Peyer's patch (tissue), 4 donors: ENCODE data around the gene CARNS1. TPM values are rescaled to one million over a fixed set of nuclear protein-coding genes. Genes with fewer than 3 reads are reported as not detected.

Experiments used
- DNase-seq, 3 donors: peaks; one replicate each; pipeline ENCODE4 v3.0.0-alpha.2; 2017 to 2019
- H3K27ac ChIP-seq, 4 donors: fragments of 200-600 bp; sonication (generic); one replicate each; pipeline ENCODE4 v1.5.1; 2016 to 2019
- H3K27me3 ChIP-seq, 2 donors: fragments of 200-600 bp; sonication (generic); one replicate each; pipeline ENCODE4 v1.5.1; 2019
- H3K36me3 ChIP-seq, 3 donors: fragments of 200-600 bp; sonication (generic); one replicate each; pipeline ENCODE4 v1.5.1; 2016 to 2019
- H3K4me1 ChIP-seq, 4 donors: fragments of 200-600 bp; sonication (generic); one replicate each; pipeline ENCODE4 v1.5.1; 2016 to 2019
- H3K4me3 ChIP-seq, 4 donors: fragments of 200-600 bp; sonication (generic); 1 replicate in 3 of 4; 2 replicates in 1 of 4; pipeline ENCODE4 v1.5.1; 2016 to 2019; ENCODE audit warnings: mild to moderate bottlenecking in 1 of 4
- H3K9me3 ChIP-seq, 4 donors: fragments of 200-600 bp; sonication (generic); one replicate each; pipeline ENCODE4 v1.5.1; 2016 to 2019; ENCODE audit warnings: mild to moderate bottlenecking in 1 of 4
- POLR2A ChIP-seq, 2 donors: fragments of 450-650 bp; IDR thresholded peaks; one replicate each; pipeline ENCODE4 v1.5.1; 2017; ENCODE audit warnings: antibody characterized with exemption in 2 of 2, mild to moderate bottlenecking in 2 of 2, moderate library complexity in 2 of 2
- total RNA-seq, 4 donors: library from RNA; depleted of rRNA; stranded (reverse); fragments of >200 nt; gene quantifications; one replicate each; pipeline ENCODE4 v1.1.0, GENCODE V29; 2016
- TF ChIP-seq, protein P1 (sequence below), 6 experiments: fragments of 450-650 bp in 4 of 6; fragments of 200-600 bp in 2 of 6; sonication (generic) in 1 of 6; IDR thresholded peaks; one replicate each; pipeline ENCODE4 v1.5.1; 2017 to 2019; ENCODE audit warnings: antibody characterized with exemption in 6 of 6, mild to moderate bottlenecking in 3 of 6, moderate library complexity in 1 of 6

Gene CARNS1
- total RNA-seq, 4 donors from 2014 or later = 0.54 to 1.2 (median 0.83) TPM; not detected in 1

DNA sequence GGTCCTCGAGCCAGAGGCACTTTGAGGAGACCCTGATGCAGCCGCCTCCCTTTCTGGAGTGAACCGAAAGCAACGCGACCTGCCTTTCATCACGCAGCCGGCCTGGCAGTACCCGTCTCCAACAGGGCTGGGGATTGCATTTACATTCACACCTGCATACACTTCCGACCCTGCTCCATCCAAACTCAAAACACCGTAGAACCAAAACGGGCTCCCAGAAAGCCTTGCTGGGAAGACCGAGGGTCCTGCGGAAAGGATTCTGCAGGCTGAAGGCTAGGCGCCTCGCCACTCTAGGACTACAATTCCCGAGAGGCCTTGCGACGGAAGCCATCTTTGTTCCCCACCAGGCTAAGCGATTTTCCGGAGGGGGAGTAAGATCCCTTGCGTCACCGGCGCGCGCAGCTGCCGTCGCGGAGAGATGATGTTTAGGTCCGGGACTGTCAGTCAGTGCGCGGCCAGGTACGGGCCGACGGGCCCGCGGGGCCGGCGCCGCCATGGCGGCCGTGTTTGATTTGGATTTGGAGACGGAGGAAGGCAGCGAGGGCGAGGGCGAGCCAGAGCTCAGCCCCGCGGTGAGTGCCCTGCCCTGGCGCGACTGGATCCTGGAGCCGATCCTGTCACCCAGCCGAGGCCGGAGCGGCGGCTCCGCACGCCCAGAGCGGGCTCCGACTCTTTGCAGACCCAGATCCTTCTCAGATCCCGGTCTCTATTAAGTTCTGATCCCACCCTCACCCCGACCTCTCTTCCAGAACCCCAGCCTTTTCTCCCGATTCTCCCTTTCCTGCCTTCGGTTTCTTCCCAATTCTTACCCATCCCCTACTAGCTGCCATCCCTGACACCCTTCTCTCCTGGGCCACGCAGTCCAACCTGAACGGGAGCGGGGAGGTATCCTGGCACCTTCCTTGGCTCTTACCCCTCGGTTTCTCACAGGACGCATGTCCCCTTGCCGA, 12.8 kb downstream of the CARNS1 start, which contains the start of gene RPS6KB2:
TSS of gene RPS6KB2 (plus strand) at position 443 of the 950 bp plus-strand sequence. CDS start at position 495, 52 bp downstream.
- peak within 1 kb of the TSS; percentile 90 to 97 (median 95) for H3K27ac ChIP-seq
- no peaks in the 10 kb centered on the region for H3K27me3 ChIP-seq
- DNase-seq = peak; percentile 99 to 100 (median 100)
- no peaks in the 10 kb centered on the region for H3K9me3 ChIP-seq
- peaks cover 0 to 26% (median 0%) of the 10 kb centered on the region in 3 donors for H3K36me3 ChIP-seq
- TF ChIP-seq, protein P1, sequence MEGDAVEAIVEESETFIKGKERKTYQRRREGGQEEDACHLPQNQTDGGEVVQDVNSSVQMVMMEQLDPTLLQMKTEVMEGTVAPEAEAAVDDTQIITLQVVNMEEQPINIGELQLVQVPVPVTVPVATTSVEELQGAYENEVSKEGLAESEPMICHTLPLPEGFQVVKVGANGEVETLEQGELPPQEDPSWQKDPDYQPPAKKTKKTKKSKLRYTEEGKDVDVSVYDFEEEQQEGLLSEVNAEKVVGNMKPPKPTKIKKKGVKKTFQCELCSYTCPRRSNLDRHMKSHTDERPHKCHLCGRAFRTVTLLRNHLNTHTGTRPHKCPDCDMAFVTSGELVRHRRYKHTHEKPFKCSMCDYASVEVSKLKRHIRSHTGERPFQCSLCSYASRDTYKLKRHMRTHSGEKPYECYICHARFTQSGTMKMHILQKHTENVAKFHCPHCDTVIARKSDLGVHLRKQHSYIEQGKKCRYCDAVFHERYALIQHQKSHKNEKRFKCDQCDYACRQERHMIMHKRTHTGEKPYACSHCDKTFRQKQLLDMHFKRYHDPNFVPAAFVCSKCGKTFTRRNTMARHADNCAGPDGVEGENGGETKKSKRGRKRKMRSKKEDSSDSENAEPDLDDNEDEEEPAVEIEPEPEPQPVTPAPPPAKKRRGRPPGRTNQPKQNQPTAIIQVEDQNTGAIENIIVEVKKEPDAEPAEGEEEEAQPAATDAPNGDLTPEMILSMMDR (IDR thresholded peaks at IDR 0.05) = peak in 1 of 6 experiments; percentile 3
- TF ChIP-seq POLR2A (IDR thresholded peaks at IDR 0.05) = peak; percentile 96
- H3K4me1 ChIP-seq = peaks cover 0 to 18% (median 12%) of the 10 kb centered on the region in 4 donors
- peak within 1 kb of the TSS; percentile 83 to 96 (median 93) for H3K4me3 ChIP-seq

DNA sequence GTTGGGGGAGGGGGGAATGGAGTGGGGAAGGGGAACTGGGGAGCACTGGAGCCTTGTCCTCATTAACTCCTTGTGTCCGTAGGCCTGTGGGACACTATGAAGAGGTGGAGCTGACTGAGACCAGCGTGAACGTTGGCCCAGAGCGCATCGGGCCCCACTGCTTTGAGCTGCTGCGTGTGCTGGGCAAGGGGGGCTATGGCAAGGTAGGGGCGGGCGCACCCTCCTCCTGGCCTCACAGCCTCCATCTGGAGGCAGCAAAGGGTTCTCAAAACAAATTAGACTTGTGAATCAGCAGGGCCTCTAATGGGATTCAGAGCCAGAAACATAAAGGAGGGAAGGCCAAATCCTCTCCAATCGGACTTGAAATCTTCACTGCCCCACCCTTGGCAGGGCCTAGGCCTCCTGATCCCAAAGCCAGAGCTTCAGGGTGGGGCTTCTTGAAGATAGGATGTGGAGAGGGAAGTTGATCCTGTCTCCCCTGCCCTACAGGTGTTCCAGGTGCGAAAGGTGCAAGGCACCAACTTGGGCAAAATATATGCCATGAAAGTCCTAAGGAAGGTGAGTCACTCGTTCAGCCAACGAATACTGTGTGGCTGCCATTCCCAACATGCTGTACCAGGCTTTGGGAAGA, 13.7 kb downstream of the CARNS1 start:
- H3K4me1 ChIP-seq = peaks cover 0 to 27% (median 14%) of the 10 kb centered on the region in 4 donors
- H3K9me3 ChIP-seq = no peaks in the 10 kb centered on the region
- DNase-seq = no peak
- peak overlapping the region; percentile 90 to 97 (median 95) for H3K27ac ChIP-seq
- no peak for TF ChIP-seq POLR2A (IDR thresholded peaks at IDR 0.05)
- TF ChIP-seq, protein P1 (IDR thresholded peaks at IDR 0.05) = no peak
- H3K27me3 ChIP-seq = no peaks in the 10 kb centered on the region
- peaks cover 0 to 34% (median 0%) of the 10 kb centered on the region in 3 donors for H3K36me3 ChIP-seq
- H3K4me3 ChIP-seq = peak overlapping the region; percentile 83 to 96 (median 93)

DNA sequence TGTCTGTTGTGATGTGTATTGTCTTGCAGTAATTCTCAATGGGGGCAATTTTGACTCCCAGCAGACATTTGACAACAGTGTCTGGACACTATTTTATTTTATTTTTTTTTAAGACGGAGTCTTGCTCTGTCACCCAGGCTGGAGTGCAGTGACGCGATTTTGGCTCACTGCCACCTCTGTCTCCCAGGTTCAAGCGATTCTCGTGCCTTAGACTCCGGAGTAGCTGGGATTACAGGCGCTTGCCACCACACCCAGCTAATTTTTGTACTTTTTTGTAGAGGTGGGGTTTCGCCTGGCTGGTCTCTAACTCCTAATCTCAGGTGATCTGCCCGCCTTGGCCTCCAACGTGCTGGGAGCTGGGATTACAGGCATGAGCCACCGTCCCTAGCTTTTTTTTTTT, 14.2 kb downstream of the CARNS1 start:
- H3K36me3 ChIP-seq = peaks cover 0 to 40% (median 0%) of the 10 kb centered on the region in 3 donors
- no peak overlapping the region for H3K27ac ChIP-seq

DNA sequence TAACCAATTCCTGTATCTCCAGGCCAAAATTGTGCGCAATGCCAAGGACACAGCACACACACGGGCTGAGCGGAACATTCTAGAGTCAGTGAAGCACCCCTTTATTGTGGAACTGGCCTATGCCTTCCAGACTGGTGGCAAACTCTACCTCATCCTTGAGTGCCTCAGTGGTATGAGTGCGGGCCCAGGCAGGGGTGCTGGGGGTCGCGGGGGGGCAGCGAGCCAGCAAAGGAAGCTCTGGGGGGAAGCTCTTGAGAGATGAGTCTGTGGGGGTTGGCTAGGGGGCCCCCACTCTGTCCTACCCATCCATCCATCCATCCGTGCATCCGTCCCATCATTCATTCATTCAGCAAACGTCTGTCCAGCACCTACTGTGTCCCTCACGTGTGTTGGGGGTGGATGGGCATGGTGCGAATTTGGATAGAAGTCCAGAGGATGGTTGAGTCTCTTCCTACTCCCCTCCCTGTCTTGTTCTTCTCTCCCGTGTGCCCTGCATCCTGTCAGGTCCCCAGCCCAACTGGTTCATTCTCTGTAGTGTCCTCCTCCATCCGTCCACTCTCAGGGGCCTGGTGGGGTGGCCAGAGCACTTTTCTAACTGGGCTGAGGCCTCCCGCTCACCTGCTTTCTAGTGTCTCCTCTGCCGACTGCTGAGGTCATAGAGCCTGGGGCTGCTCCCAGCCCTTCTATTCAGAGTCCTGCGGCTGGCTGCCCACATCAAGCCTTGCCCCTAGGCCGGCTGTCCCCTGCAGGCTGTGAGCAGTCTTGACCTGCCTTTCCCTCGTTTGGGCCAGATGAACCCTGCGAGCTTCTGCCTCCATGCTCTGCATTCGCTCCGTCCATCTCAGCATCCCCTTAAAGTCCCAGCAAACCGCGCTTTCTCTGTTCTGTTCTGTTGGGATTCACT, 16.1 kb downstream of the CARNS1 start:
- H3K36me3 ChIP-seq = peaks cover 0 to 56% (median 0%) of the 10 kb centered on the region in 3 donors
- H3K4me1 ChIP-seq = peaks cover 0 to 47% (median 21%) of the 10 kb centered on the region in 4 donors
- H3K4me3 ChIP-seq = no peak overlapping the region
- no peak for TF ChIP-seq POLR2A (IDR thresholded peaks at IDR 0.05)
- TF ChIP-seq, protein P1 (IDR thresholded peaks at IDR 0.05) = no peak
- no peak for DNase-seq
- H3K27me3 ChIP-seq = no peaks in the 10 kb centered on the region
- no peak overlapping the region for H3K27ac ChIP-seq
- no peaks in the 10 kb centered on the region for H3K9me3 ChIP-seq

More for the DNA sequence above, 14.2 kb downstream of the CARNS1 start:
- Histone ChIP-seq H3K27me3 (no peaks in the 10 kb centered on the region), H3K9me3 (no peaks in the 10 kb centered on the region), H3K4me1 (peaks cover 0 to 32% (median 15%) of the 10 kb centered on the region in 4 donors), H3K4me3 (peak overlapping the region in 2 of 4 donors; percentile 83 to 96)
- TF ChIP-seq, protein P1 (IDR thresholded peaks at IDR 0.05) = no peak
- no peak for TF ChIP-seq POLR2A (IDR thresholded peaks at IDR 0.05)
- DNase-seq = no peak
